ENCODE results near the gene GRK5. TPM values are rescaled to one million over a fixed set of nuclear protein-coding genes. Genes with fewer than 3 reads are reported as not detected.
"Not testable (repeated sequence)": the region's sequence is repeated elsewhere in the genome, so short reads cannot be mapped to it uniquely, and the experiment has no call there.

The GRK5 gene
- total and polyA plus RNA-seq, 4 donors = 73.8 to 112 (median 101) TPM

- DNase-seq = peak; percentile 29 to 39
Measured at GRCh38 chr10:119274519-119275045, 67.2 kb downstream of the GRK5 start.

GRCh38 chr10:119275085-119275484 is 67.7 kb downstream of the GRK5 start:
- WGBS, 2 donors = 45 to 56% methylated on average over 5 of the region's 5 CpGs
- H3K4me3 ChIP-seq (ENCODE audit: low read length in 2 of 2) = no peak overlapping the region
- no peaks in the 10 kb centered on the region for H3K4me1 ChIP-seq (ENCODE audit: control insufficient read depth in 1 of 2, insufficient read depth in 2 of 2, low read length in 2 of 2)
- H3K27ac ChIP-seq (ENCODE audit: low read depth in 1 of 2, low read length in 2 of 2) = peak overlapping the region; percentile 32 to 82
- intact Hi-C loops (cut with DNase I) = loop anchor here in 1 of 2 donors (5.0 kb wide), 1 partner anchor 42 kb away; no protein-coding TSS in a partner anchor
- H3K36me3 ChIP-seq (ENCODE audit: control insufficient read depth in 1 of 2, insufficient read depth in 2 of 2, low read length in 1 of 2) = no peaks in the 10 kb centered on the region
- ATAC-seq (ENCODE audit: low FRiP score) = no peak
- no peaks in the 10 kb centered on the region for H3K27me3 ChIP-seq (ENCODE audit: control insufficient read depth in 1 of 2, insufficient read depth in 2 of 2, low read length in 1 of 2)
- no peaks in the 10 kb centered on the region for H3K9me3 ChIP-seq (ENCODE audit: control insufficient read depth, low read length)
- peak; percentile 12 to 16 for DNase-seq

More at GRCh38 chr10:119274519-119275045, 67.2 kb downstream of the GRK5 start:
- 89 to 95% methylated on average over 4 of the region's 4 CpGs for WGBS, 2 donors
- Histone ChIP-seq H3K4me3 (ENCODE audit: low read length in 2 of 2) (no peak overlapping the region), H3K4me1 (ENCODE audit: control insufficient read depth in 1 of 2, insufficient read depth in 2 of 2, low read length in 2 of 2) (no peaks in the 10 kb centered on the region), H3K27ac (ENCODE audit: low read depth in 1 of 2, low read length in 2 of 2) (peak overlapping the region; percentile 32 to 82), H3K9me3 (ENCODE audit: control insufficient read depth, low read length) (no peaks in the 10 kb centered on the region), H3K27me3 (ENCODE audit: control insufficient read depth in 1 of 2, insufficient read depth in 2 of 2, low read length in 1 of 2) (no peaks in the 10 kb centered on the region), H3K36me3 (ENCODE audit: control insufficient read depth in 1 of 2, insufficient read depth in 2 of 2, low read length in 1 of 2) (no peaks in the 10 kb centered on the region)
- ATAC-seq (ENCODE audit: low FRiP score) = no peak
- intact Hi-C loops (cut with DNase I) = loop anchor here in 1 of 2 donors (5.0 kb wide), 1 partner anchor 43 kb away; no protein-coding TSS in a partner anchor

- ATAC-seq (ENCODE audit: low FRiP score); DNase-seq; H3K9me3 ChIP-seq (ENCODE audit: control insufficient read depth, low read length); H3K4me1 ChIP-seq (ENCODE audit: control insufficient read depth in 1 of 2, insufficient read depth in 2 of 2, low read length in 2 of 2); H3K36me3 ChIP-seq (ENCODE audit: control insufficient read depth in 1 of 2, insufficient read depth in 2 of 2, low read length in 1 of 2); H3K27me3 ChIP-seq (ENCODE audit: control insufficient read depth in 1 of 2, insufficient read depth in 2 of 2, low read length in 1 of 2); H3K27ac ChIP-seq (ENCODE audit: low read depth in 1 of 2, low read length in 2 of 2); H3K4me3 ChIP-seq (ENCODE audit: low read length in 2 of 2): not testable (repeated sequence)
- intact Hi-C loops (cut with DNase I) = loop anchor here in 1 of 2 donors (5.0 kb wide), 1 partner anchor 41 kb away; no protein-coding TSS in a partner anchor
- WGBS, 2 donors = 53 to 84% methylated on average over 1 to 2 of the region's 4 CpGs
Measured at GRCh38 chr10:119276194-119276593, 68.8 kb downstream of the GRK5 start.

GRCh38 chr10:119278126-119278709 is 70.8 kb downstream of the GRK5 start:
- no peak overlapping the region for H3K27ac ChIP-seq (ENCODE audit: low read depth in 1 of 2, low read length in 2 of 2)
- no peaks in the 10 kb centered on the region for H3K27me3 ChIP-seq (ENCODE audit: control insufficient read depth in 1 of 2, insufficient read depth in 2 of 2, low read length in 1 of 2)
- H3K36me3 ChIP-seq (ENCODE audit: control insufficient read depth in 1 of 2, insufficient read depth in 2 of 2, low read length in 1 of 2) = no peaks in the 10 kb centered on the region
- no peaks in the 10 kb centered on the region for H3K9me3 ChIP-seq (ENCODE audit: control insufficient read depth, low read length)
- ATAC-seq (ENCODE audit: low FRiP score) = no peak
- H3K4me3 ChIP-seq (ENCODE audit: low read length in 2 of 2) = no peak overlapping the region
- intact Hi-C loops (cut with DNase I) = loop anchor here in 1 of 2 donors (5.0 kb wide), 1 partner anchor 39 kb away; no protein-coding TSS in a partner anchor
- peaks cover 1 to 9% of the 10 kb centered on the region in 2 donors for H3K4me1 ChIP-seq (ENCODE audit: control insufficient read depth in 1 of 2, insufficient read depth in 2 of 2, low read length in 2 of 2)
- WGBS, 2 donors = 72 to 81% methylated on average over 14 of the region's 14 CpGs
- no peak for DNase-seq

- intact Hi-C loops (cut with DNase I) = loop anchor here in 1 of 2 donors (5.0 kb wide), 1 partner anchor 38 kb away; no protein-coding TSS in a partner anchor
- H3K4me1 ChIP-seq (ENCODE audit: control insufficient read depth in 1 of 2, insufficient read depth in 2 of 2, low read length in 2 of 2) = peaks cover 3 to 11% of the 10 kb centered on the region in 2 donors
- H3K9me3 ChIP-seq (ENCODE audit: control insufficient read depth, low read length) = no peaks in the 10 kb centered on the region
- no peak overlapping the region for H3K27ac ChIP-seq (ENCODE audit: low read depth in 1 of 2, low read length in 2 of 2)
- ATAC-seq (ENCODE audit: low FRiP score) (no peak), DNase-seq (no peak)
- no peak overlapping the region for H3K4me3 ChIP-seq (ENCODE audit: low read length in 2 of 2)
- no peaks in the 10 kb centered on the region for H3K36me3 ChIP-seq (ENCODE audit: control insufficient read depth in 1 of 2, insufficient read depth in 2 of 2, low read length in 1 of 2)
- H3K27me3 ChIP-seq (ENCODE audit: control insufficient read depth in 1 of 2, insufficient read depth in 2 of 2, low read length in 1 of 2) = no peaks in the 10 kb centered on the region
- 48 to 51% methylated on average over 10 of the region's 10 CpGs for WGBS, 2 donors
Measured at GRCh38 chr10:119279441-119279840, 72.1 kb downstream of the GRK5 start.

GRCh38 chr10:119281581-119282071 is 74.3 kb downstream of the GRK5 start:
- ATAC-seq (ENCODE audit: low FRiP score) (peak; percentile 55), DNase-seq (peak; percentile 89 to 94)
- no peaks in the 10 kb centered on the region for H3K27me3 ChIP-seq (ENCODE audit: control insufficient read depth in 1 of 2, insufficient read depth in 2 of 2, low read length in 1 of 2)
- no peaks in the 10 kb centered on the region for H3K36me3 ChIP-seq (ENCODE audit: control insufficient read depth in 1 of 2, insufficient read depth in 2 of 2, low read length in 1 of 2)
- intact Hi-C loops (cut with DNase I) = no loop called here
- no peak overlapping the region for H3K4me3 ChIP-seq (ENCODE audit: low read length in 2 of 2)
- WGBS, 2 donors = 5 to 8% methylated on average over 13 of the region's 13 CpGs
- H3K27ac ChIP-seq (ENCODE audit: low read depth in 1 of 2, low read length in 2 of 2) = no peak overlapping the region
- H3K4me1 ChIP-seq (ENCODE audit: control insufficient read depth in 1 of 2, insufficient read depth in 2 of 2, low read length in 2 of 2) = peaks cover 10 to 20% of the 10 kb centered on the region in 2 donors
- H3K9me3 ChIP-seq (ENCODE audit: control insufficient read depth, low read length) = no peaks in the 10 kb centered on the region

- Histone ChIP-seq H3K9me3 (ENCODE audit: control insufficient read depth, low read length) (no peaks in the 10 kb centered on the region), H3K4me3 (ENCODE audit: low read length in 2 of 2) (no peak overlapping the region), H3K27me3 (ENCODE audit: control insufficient read depth in 1 of 2, insufficient read depth in 2 of 2, low read length in 1 of 2) (no peaks in the 10 kb centered on the region)
Measured at GRCh38 chr10:119282446-119282845, 75.1 kb downstream of the GRK5 start.

GRCh38 chr10:119283387-119283786 is 76.0 kb downstream of the GRK5 start:
- WGBS, 2 donors = 8 to 18% methylated on average over 5 of the region's 5 CpGs
- no peak overlapping the region for H3K27ac ChIP-seq (ENCODE audit: low read depth in 1 of 2, low read length in 2 of 2)
- intact Hi-C loops (cut with DNase I) = no loop called here
- H3K27me3 ChIP-seq (ENCODE audit: control insufficient read depth in 1 of 2, insufficient read depth in 2 of 2, low read length in 1 of 2) = no peaks in the 10 kb centered on the region
- H3K36me3 ChIP-seq (ENCODE audit: control insufficient read depth in 1 of 2, insufficient read depth in 2 of 2, low read length in 1 of 2) = no peaks in the 10 kb centered on the region
- no peaks in the 10 kb centered on the region for H3K9me3 ChIP-seq (ENCODE audit: control insufficient read depth, low read length)
- H3K4me3 ChIP-seq (ENCODE audit: low read length in 2 of 2) = no peak overlapping the region
- H3K4me1 ChIP-seq (ENCODE audit: control insufficient read depth in 1 of 2, insufficient read depth in 2 of 2, low read length in 2 of 2) = peaks cover 10 to 20% of the 10 kb centered on the region in 2 donors
- ATAC-seq (ENCODE audit: low FRiP score) (peak; percentile 39), DNase-seq (peak in 1 of 2 donors; percentile 74)

More at GRCh38 chr10:119282446-119282845, 75.1 kb downstream of the GRK5 start:
- intact Hi-C loops (cut with DNase I) = no loop called here
- no peak for ATAC-seq (ENCODE audit: low FRiP score)
- Histone ChIP-seq H3K4me1 (ENCODE audit: control insufficient read depth in 1 of 2, insufficient read depth in 2 of 2, low read length in 2 of 2) (peaks cover 10 to 20% of the 10 kb centered on the region in 2 donors), H3K36me3 (ENCODE audit: control insufficient read depth in 1 of 2, insufficient read depth in 2 of 2, low read length in 1 of 2) (no peaks in the 10 kb centered on the region), H3K27ac (ENCODE audit: low read depth in 1 of 2, low read length in 2 of 2) (no peak overlapping the region)
- WGBS, 2 donors = 78 to 79% methylated on average over 9 of the region's 9 CpGs
- DNase-seq = peak in 1 of 2 donors; percentile 61

Measured in aorta (tissue), 5 donors.